WTC11 (cell line): ENCODE measurements around the gene HOMER2. TPM values are rescaled to one million over a fixed set of nuclear protein-coding genes. Genes with fewer than 3 reads are reported as not detected.

Experiments
- ATAC-seq: fragments of 200-7000 bp; cut with Tn5 transposase; 2 replicates; pipeline ENCODE4 v1.10.0; 2021; ENCODE audit warnings: mild to moderate bottlenecking, moderate library complexity
- CTCF ChIA-PET: fragments of 300-600 bp; sonication (Branson Sonifier 250); formaldehyde crosslinking; loops from one replicate; lab custom pipeline; 2021; ENCODE audit warnings: antibody characterized with exemption; lab: Charles Lee
- POLR2A ChIA-PET: fragments of 350-600 bp; sonication (Branson Sonifier 250); formaldehyde crosslinking; loops from one replicate; lab custom pipeline; 2021; ENCODE audit warnings: antibody characterized with exemption; lab: Charles Lee
- DNase-seq: peaks from one replicate; pipeline ENCODE4 v3.0.0; 2021; ENCODE audit warnings: low spot score
- H3K27ac Mint-ChIP-seq: 2 replicates; pipeline ENCODE4 v1.8.0; 2021; ENCODE audit warnings: mixed read lengths
- H3K27me3 Mint-ChIP-seq: 2 replicates; pipeline ENCODE4 v1.8.0; 2021; ENCODE audit warnings: low read depth, mild to moderate bottlenecking, moderate library complexity, mixed read lengths
- H3K36me3 Mint-ChIP-seq: 2 replicates; pipeline ENCODE4 v1.8.0; 2021; ENCODE audit warnings: mixed read lengths
- H3K4me1 Mint-ChIP-seq: 2 replicates; pipeline ENCODE4 v1.8.0; 2022; ENCODE audit warnings: mixed read lengths
- H3K4me3 Mint-ChIP-seq: 2 replicates; pipeline ENCODE4 v1.8.0; 2021; ENCODE audit warnings: mild to moderate bottlenecking, moderate library complexity, mixed read lengths
- H3K9me3 Mint-ChIP-seq: 2 replicates; pipeline ENCODE4 v1.8.0; 2021; ENCODE audit warnings: mixed read lengths
- GABPB1 ChIP-seq: sonication (generic); formaldehyde crosslinking; IDR thresholded peaks from 2 replicates; pipeline ENCODE4 v1.8.1; 2023; ENCODE audit warnings: mild to moderate bottlenecking, missing genetic modification reagents
- GTF2I ChIP-seq: fragments of 250-450 bp; sonication (Bioruptor Pico); conservative IDR thresholded peaks from 2 replicates; pipeline ENCODE4 v1.4.0; 2021; ENCODE audit warnings: mild to moderate bottlenecking
- KAT7 ChIP-seq: sonication (generic); formaldehyde crosslinking; IDR thresholded peaks from 2 replicates; pipeline ENCODE4 v1.8.1; 2023; ENCODE audit warnings: missing genetic modification reagents, mild to moderate bottlenecking, borderline replicate concordance
- NR1H2 ChIP-seq: sonication (generic); formaldehyde crosslinking; IDR thresholded peaks from 2 replicates; pipeline ENCODE4 v1.9.0; 2021; ENCODE audit warnings: mild to moderate bottlenecking, moderate library complexity, missing genetic modification reagents
- SOX15 ChIP-seq: fragments of 250-450 bp; sonication (Bioruptor Pico); IDR thresholded peaks from 2 replicates; pipeline ENCODE4 v1.9.0; 2021; ENCODE audit warnings: mild to moderate bottlenecking
- SP1 ChIP-seq: sonication (generic); formaldehyde crosslinking; conservative IDR thresholded peaks from 2 replicates; pipeline ENCODE4 v1.8.1; 2022; ENCODE audit warnings: missing genetic modification reagents
- ZBTB21 ChIP-seq: sonication (generic); formaldehyde crosslinking; IDR thresholded peaks from 2 replicates; pipeline ENCODE4 v1.8.1; 2023; ENCODE audit warnings: mild to moderate bottlenecking, missing genetic modification reagents, borderline replicate concordance
- ZNF232 ChIP-seq: sonication (generic); formaldehyde crosslinking; IDR thresholded peaks from 2 replicates; pipeline ENCODE4 v1.8.0; 2022; ENCODE audit warnings: mild to moderate bottlenecking, missing genetic modification reagents
- ZNF317 ChIP-seq: sonication (generic); formaldehyde crosslinking; IDR thresholded peaks from 2 replicates; pipeline ENCODE4 v1.8.1; 2023; ENCODE audit warnings: low read depth, mild to moderate bottlenecking, moderate library complexity, missing genetic modification reagents, borderline replicate concordance
- ZNF396 ChIP-seq: fragments of 250-450 bp; sonication (Bioruptor Pico); IDR thresholded peaks from 2 replicates; pipeline ENCODE4 v1.8.0; 2021; ENCODE audit warnings: mild to moderate bottlenecking, moderate library complexity, borderline replicate concordance
- total RNA-seq: library from RNA; stranded (reverse); gene quantifications from 3 replicates; pipeline ENCODE4 v1.2.3, GENCODE V29; 2021
- TF ChIP-seq, protein P1 (sequence below): fragments of 250-450 bp; sonication (Bioruptor Pico); IDR thresholded peaks from 2 replicates; pipeline ENCODE4 v1.9.0; 2021; ENCODE audit warnings: moderate library complexity, mild to moderate bottlenecking, inconsistent platforms, borderline replicate concordance
- TF ChIP-seq, protein P2 (sequence below): sonication (generic); formaldehyde crosslinking; IDR thresholded peaks from 2 replicates; pipeline ENCODE4 v1.8.0; 2023; ENCODE audit warnings: missing genetic modification reagents
- TF ChIP-seq, protein P3 (sequence below): fragments of 250-450 bp; sonication (Bioruptor Pico); IDR thresholded peaks from 2 replicates; pipeline ENCODE4 v1.8.0; 2021; ENCODE audit warnings: mild to moderate bottlenecking
- TF ChIP-seq, protein P4 (sequence below): sonication (generic); formaldehyde crosslinking; IDR thresholded peaks from 2 replicates; pipeline ENCODE4 v1.8.1; 2022; ENCODE audit warnings: low read depth, missing genetic modification reagents, borderline replicate concordance
- TF ChIP-seq, protein P5 (sequence below): sonication (generic); formaldehyde crosslinking; IDR thresholded peaks from 2 replicates; pipeline ENCODE4 v1.8.1; 2022; ENCODE audit warnings: mild to moderate bottlenecking, moderate library complexity, missing genetic modification reagents
- TF ChIP-seq, protein P6 (sequence below): sonication (generic); formaldehyde crosslinking; IDR thresholded peaks from 2 replicates; pipeline ENCODE4 v1.8.1; 2023; ENCODE audit warnings: mild to moderate bottlenecking, missing genetic modification reagents, moderate library complexity
- TF ChIP-seq, protein P7 (sequence below): sonication (generic); formaldehyde crosslinking; IDR thresholded peaks from 2 replicates; pipeline ENCODE4 v1.8.1; 2022; ENCODE audit warnings: low read depth, mild to moderate bottlenecking, moderate library complexity, missing genetic modification reagents, borderline replicate concordance
- TF ChIP-seq, protein P8 (sequence below): sonication (generic); formaldehyde crosslinking; IDR thresholded peaks from 2 replicates; pipeline ENCODE4 v1.8.0; 2023; ENCODE audit warnings: missing genetic modification reagents, mild to moderate bottlenecking, borderline replicate concordance
- TF ChIP-seq, protein P9 (sequence below): sonication (generic); formaldehyde crosslinking; IDR thresholded peaks from 2 replicates; pipeline ENCODE4 v1.8.1; 2023; ENCODE audit warnings: mild to moderate bottlenecking, missing genetic modification reagents, moderate library complexity
- TF ChIP-seq, protein P10 (sequence below): sonication (generic); formaldehyde crosslinking; IDR thresholded peaks from 2 replicates; pipeline ENCODE4 v1.8.1; 2022; ENCODE audit warnings: missing genetic modification reagents, borderline replicate concordance

Gene HOMER2
- total RNA-seq, 1 experiment from 2014 or later: 17.4 TPM

DNA sequence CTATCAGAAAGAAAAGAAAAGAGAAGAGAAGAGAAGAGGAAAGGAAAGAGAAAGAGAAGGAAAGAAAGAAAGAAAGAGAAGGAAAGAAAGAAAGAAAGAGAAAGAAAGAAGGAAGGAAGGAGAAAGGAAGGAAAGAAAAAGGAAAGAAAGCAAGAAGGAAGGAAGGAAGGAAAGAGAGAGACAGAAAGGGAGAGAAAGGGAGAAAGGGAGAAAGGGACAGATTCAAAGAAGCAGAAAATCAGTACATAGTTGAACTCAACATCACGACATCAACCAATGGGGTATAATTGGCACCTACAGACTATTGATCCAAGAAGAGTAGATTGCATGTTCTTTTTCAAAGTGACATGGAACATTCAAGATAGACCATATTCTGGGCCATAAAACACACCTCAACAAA, 45.2 kb downstream of the HOMER2 start (continued):
- TF ChIP-seq, protein P1, sequence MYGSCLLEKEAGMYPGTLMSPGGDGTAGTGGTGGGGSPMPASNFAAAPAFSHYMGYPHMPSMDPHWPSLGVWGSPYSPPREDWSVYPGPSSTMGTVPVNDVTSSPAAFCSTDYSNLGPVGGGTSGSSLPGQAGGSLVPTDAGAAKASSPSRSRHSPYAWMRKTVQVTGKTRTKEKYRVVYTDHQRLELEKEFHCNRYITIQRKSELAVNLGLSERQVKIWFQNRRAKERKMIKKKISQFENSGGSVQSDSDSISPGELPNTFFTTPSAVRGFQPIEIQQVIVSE (CRISPR knock-in tag): no peak
- TF ChIP-seq, protein P2, sequence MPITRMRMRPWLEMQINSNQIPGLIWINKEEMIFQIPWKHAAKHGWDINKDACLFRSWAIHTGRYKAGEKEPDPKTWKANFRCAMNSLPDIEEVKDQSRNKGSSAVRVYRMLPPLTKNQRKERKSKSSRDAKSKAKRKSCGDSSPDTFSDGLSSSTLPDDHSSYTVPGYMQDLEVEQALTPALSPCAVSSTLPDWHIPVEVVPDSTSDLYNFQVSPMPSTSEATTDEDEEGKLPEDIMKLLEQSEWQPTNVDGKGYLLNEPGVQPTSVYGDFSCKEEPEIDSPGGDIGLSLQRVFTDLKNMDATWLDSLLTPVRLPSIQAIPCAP (CRISPR knock-in tag): no peak
- TF ChIP-seq SOX15 (CRISPR knock-in tag): no peak

DNA sequence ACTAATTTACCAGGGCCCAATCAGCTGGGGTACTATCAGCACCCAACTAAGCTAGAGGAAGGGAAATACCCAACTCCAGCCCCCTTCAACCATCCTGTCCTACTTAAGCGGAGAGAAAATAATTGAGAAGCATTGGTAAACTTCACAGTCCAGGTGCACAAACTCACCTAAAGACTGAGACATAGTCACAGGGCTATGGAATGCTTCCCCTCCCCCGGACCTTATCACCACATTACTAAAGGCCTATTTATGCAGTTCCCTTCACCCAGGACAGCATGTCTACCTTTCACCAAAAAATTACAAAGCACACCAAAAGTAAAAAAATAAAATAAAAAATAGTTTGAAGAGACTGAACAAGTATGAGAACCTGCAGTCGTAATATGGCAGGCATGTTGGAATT, 47.9 kb downstream of the HOMER2 start:
- no peak overlapping the region for H3K27ac Mint-ChIP-seq
- TF ChIP-seq, protein P3, sequence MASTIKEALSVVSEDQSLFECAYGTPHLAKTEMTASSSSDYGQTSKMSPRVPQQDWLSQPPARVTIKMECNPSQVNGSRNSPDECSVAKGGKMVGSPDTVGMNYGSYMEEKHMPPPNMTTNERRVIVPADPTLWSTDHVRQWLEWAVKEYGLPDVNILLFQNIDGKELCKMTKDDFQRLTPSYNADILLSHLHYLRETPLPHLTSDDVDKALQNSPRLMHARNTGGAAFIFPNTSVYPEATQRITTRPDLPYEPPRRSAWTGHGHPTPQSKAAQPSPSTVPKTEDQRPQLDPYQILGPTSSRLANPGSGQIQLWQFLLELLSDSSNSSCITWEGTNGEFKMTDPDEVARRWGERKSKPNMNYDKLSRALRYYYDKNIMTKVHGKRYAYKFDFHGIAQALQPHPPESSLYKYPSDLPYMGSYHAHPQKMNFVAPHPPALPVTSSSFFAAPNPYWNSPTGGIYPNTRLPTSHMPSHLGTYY (CRISPR knock-in tag): no peak
- no peak for TF ChIP-seq ZNF396 (CRISPR knock-in tag)
- TF ChIP-seq SP1 (CRISPR knock-in tag): no peak
- TF ChIP-seq, protein P4, sequence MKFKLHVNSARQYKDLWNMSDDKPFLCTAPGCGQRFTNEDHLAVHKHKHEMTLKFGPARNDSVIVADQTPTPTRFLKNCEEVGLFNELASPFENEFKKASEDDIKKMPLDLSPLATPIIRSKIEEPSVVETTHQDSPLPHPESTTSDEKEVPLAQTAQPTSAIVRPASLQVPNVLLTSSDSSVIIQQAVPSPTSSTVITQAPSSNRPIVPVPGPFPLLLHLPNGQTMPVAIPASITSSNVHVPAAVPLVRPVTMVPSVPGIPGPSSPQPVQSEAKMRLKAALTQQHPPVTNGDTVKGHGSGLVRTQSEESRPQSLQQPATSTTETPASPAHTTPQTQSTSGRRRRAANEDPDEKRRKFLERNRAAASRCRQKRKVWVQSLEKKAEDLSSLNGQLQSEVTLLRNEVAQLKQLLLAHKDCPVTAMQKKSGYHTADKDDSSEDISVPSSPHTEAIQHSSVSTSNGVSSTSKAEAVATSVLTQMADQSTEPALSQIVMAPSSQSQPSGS: no peak
- TF ChIP-seq GTF2I (CRISPR knock-in tag): no peak
- TF ChIP-seq ZNF232 (CRISPR knock-in tag): no peak
- TF ChIP-seq, protein P5, sequence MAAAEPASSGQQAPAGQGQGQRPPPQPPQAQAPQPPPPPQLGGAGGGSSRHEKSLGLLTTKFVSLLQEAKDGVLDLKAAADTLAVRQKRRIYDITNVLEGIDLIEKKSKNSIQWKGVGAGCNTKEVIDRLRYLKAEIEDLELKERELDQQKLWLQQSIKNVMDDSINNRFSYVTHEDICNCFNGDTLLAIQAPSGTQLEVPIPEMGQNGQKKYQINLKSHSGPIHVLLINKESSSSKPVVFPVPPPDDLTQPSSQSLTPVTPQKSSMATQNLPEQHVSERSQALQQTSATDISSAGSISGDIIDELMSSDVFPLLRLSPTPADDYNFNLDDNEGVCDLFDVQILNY (CRISPR knock-in tag): no peak
- no peak for TF ChIP-seq GABPB1 (CRISPR knock-in tag)
- TF ChIP-seq ZNF317: no peak
- no peak for TF ChIP-seq KAT7
- TF ChIP-seq, protein P6, sequence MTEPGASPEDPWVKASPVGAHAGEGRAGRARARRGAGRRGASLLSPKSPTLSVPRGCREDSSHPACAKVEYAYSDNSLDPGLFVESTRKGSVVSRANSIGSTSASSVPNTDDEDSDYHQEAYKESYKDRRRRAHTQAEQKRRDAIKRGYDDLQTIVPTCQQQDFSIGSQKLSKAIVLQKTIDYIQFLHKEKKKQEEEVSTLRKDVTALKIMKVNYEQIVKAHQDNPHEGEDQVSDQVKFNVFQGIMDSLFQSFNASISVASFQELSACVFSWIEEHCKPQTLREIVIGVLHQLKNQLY (CRISPR knock-in tag): no peak
- TF ChIP-seq, protein P7, sequence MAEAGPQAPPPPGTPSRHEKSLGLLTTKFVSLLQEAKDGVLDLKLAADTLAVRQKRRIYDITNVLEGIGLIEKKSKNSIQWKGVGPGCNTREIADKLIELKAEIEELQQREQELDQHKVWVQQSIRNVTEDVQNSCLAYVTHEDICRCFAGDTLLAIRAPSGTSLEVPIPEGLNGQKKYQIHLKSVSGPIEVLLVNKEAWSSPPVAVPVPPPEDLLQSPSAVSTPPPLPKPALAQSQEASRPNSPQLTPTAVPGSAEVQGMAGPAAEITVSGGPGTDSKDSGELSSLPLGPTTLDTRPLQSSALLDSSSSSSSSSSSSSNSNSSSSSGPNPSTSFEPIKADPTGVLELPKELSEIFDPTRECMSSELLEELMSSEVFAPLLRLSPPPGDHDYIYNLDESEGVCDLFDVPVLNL (CRISPR knock-in tag): no peak
- no peak for TF ChIP-seq NR1H2 (CRISPR knock-in tag)
- TF ChIP-seq, protein P8, sequence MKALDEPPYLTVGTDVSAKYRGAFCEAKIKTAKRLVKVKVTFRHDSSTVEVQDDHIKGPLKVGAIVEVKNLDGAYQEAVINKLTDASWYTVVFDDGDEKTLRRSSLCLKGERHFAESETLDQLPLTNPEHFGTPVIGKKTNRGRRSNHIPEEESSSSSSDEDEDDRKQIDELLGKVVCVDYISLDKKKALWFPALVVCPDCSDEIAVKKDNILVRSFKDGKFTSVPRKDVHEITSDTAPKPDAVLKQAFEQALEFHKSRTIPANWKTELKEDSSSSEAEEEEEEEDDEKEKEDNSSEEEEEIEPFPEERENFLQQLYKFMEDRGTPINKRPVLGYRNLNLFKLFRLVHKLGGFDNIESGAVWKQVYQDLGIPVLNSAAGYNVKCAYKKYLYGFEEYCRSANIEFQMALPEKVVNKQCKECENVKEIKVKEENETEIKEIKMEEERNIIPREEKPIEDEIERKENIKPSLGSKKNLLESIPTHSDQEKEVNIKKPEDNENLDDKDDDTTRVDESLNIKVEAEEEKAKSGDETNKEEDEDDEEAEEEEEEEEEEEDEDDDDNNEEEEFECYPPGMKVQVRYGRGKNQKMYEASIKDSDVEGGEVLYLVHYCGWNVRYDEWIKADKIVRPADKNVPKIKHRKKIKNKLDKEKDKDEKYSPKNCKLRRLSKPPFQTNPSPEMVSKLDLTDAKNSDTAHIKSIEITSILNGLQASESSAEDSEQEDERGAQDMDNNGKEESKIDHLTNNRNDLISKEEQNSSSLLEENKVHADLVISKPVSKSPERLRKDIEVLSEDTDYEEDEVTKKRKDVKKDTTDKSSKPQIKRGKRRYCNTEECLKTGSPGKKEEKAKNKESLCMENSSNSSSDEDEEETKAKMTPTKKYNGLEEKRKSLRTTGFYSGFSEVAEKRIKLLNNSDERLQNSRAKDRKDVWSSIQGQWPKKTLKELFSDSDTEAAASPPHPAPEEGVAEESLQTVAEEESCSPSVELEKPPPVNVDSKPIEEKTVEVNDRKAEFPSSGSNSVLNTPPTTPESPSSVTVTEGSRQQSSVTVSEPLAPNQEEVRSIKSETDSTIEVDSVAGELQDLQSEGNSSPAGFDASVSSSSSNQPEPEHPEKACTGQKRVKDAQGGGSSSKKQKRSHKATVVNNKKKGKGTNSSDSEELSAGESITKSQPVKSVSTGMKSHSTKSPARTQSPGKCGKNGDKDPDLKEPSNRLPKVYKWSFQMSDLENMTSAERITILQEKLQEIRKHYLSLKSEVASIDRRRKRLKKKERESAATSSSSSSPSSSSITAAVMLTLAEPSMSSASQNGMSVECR (CRISPR knock-in tag): no peak
- TF ChIP-seq, protein P9, sequence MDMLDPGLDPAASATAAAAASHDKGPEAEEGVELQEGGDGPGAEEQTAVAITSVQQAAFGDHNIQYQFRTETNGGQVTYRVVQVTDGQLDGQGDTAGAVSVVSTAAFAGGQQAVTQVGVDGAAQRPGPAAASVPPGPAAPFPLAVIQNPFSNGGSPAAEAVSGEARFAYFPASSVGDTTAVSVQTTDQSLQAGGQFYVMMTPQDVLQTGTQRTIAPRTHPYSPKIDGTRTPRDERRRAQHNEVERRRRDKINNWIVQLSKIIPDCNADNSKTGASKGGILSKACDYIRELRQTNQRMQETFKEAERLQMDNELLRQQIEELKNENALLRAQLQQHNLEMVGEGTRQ (CRISPR knock-in tag): no peak
- no peak for TF ChIP-seq ZBTB21 (CRISPR knock-in tag)
- TF ChIP-seq, protein P10, sequence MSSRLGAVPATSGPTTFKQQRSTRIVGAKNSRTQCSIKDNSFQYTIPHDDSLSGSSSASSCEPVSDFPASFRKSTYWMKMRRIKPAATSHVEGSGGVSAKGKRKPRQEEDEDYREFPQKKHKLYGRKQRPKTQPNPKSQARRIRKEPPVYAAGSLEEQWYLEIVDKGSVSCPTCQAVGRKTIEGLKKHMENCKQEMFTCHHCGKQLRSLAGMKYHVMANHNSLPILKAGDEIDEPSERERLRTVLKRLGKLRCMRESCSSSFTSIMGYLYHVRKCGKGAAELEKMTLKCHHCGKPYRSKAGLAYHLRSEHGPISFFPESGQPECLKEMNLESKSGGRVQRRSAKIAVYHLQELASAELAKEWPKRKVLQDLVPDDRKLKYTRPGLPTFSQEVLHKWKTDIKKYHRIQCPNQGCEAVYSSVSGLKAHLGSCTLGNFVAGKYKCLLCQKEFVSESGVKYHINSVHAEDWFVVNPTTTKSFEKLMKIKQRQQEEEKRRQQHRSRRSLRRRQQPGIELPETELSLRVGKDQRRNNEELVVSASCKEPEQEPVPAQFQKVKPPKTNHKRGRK (CRISPR knock-in tag): no peak
- DNase-seq (no peak), ATAC-seq (peak; percentile 30; the same call in 1 of the 2 replicates)
- H3K36me3 Mint-ChIP-seq: peaks cover 9% of the 10 kb centered on the region
- H3K27me3 Mint-ChIP-seq: no peaks in the 10 kb centered on the region; the same call in 1 of the 2 replicates
- ChIA-PET CTCF (no interaction called here), POLR2A (no interaction called here)
- peaks cover 5% of the 10 kb centered on the region; the same call in 1 of the 2 replicates for H3K4me1 Mint-ChIP-seq
- peaks cover 19% of the 10 kb centered on the region for H3K9me3 Mint-ChIP-seq
- no peak overlapping the region for H3K4me3 Mint-ChIP-seq
